Activated CD4-positive, alpha-beta T cell treated with anti-CD3 and anti-CD28 coated beads for 36 hours (primary cell): ENCODE measurements around the gene NUP188. TPM values are rescaled to one million over a fixed set of nuclear protein-coding genes. Genes with fewer than 3 reads are reported as not detected.

Source experiments
- ATAC-seq: fragments of 200-7000 bp; cut with Tn5 transposase; one replicate; pipeline ENCODE4 v1.10.0; 2021; ENCODE audit warnings: mild to moderate bottlenecking, moderate library complexity
- CTCF ChIA-PET: fragments of 350-600 bp; sonication (Branson Sonifier 250); formaldehyde crosslinking; loops from one replicate; lab custom pipeline; 2021; ENCODE audit warnings: antibody characterized with exemption; lab: Charles Lee
- POLR2A ChIA-PET: fragments of 350-600 bp; sonication (Branson Sonifier 250); formaldehyde crosslinking; loops from one replicate; lab custom pipeline; 2021; ENCODE audit warnings: antibody characterized with exemption, inconsistent platforms; lab: Charles Lee
- DNase-seq: peaks from one replicate; pipeline ENCODE4 v3.0.0-alpha.2; 2020
- H3K27ac Mint-ChIP-seq: one replicate; pipeline ENCODE4 v1.8.0; 2021; ENCODE audit warnings: mixed read lengths
- H3K27me3 Mint-ChIP-seq: one replicate; pipeline ENCODE4 v1.8.0; 2021; ENCODE audit warnings: mixed read lengths
- H3K36me3 Mint-ChIP-seq: one replicate; pipeline ENCODE4 v1.8.0; 2021; ENCODE audit warnings: low read depth, mixed read lengths
- H3K4me1 Mint-ChIP-seq: one replicate; pipeline ENCODE4 v1.8.0; 2021; ENCODE audit warnings: mixed read lengths
- H3K4me3 Mint-ChIP-seq: one replicate; pipeline ENCODE4 v1.8.0; 2021; ENCODE audit warnings: mild to moderate bottlenecking, moderate library complexity, mixed read lengths
- H3K9me3 Mint-ChIP-seq: one replicate; pipeline ENCODE4 v1.8.0; 2021; ENCODE audit warnings: low read depth, mixed read lengths
- intact Hi-C, 2 experiments: fragments of 100-400 bp; cut with DNase I in 1 of 2; cut with micrococcal nuclease in 1 of 2; formaldehyde crosslinking; loops; one replicate each; pipeline versions ENCODE4 v1.14.2 to v1.15.1; 2022 to 2024; cut with DNase I, micrococcal nuclease
- total RNA-seq, 2 experiments: library from RNA; stranded (reverse); gene quantifications; one replicate each; pipeline ENCODE4 v1.2.3, GENCODE V29; 2021

Gene NUP188
- total RNA-seq, 2 experiments from 2014 or later: 102 to 124 TPM

DNA sequence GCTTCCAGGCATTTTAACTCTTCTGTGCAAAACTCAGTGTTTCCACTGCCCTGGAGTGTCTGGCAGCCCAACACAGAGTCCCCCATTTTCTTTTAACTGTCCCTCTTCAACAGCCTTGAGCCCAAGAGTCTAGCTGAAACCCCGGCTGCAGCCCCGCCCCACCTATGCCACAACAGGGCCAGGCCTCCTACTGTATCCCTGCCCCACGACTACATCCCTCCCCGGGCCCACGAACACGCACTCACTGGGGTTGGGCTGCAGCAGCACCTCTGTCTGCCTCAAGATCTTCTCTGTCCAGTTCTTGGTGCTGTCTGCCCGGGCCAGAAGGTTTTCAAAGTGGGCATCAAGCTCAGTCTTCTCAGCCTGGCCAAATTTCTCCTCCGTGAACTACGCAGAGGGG is 74.5 kb downstream of the NUP188 start:
- H3K9me3 Mint-ChIP-seq: no peaks in the 10 kb centered on the region
- peaks cover 19% of the 10 kb centered on the region for H3K4me1 Mint-ChIP-seq
- peaks cover 4% of the 10 kb centered on the region for H3K36me3 Mint-ChIP-seq
- CTCF ChIA-PET: interaction anchor here (0.7 kb wide), 1 partner anchor 75 kb away, joined by 4 read pairs; no protein-coding TSS in a partner anchor
- no peak overlapping the region for H3K4me3 Mint-ChIP-seq
- intact Hi-C loops: no loop called here
- POLR2A ChIA-PET: no interaction called here
- DNase-seq (no peak), ATAC-seq (no peak)
- H3K27me3 Mint-ChIP-seq: no peaks in the 10 kb centered on the region
- H3K27ac Mint-ChIP-seq: peak overlapping the region; percentile 6

DNA sequence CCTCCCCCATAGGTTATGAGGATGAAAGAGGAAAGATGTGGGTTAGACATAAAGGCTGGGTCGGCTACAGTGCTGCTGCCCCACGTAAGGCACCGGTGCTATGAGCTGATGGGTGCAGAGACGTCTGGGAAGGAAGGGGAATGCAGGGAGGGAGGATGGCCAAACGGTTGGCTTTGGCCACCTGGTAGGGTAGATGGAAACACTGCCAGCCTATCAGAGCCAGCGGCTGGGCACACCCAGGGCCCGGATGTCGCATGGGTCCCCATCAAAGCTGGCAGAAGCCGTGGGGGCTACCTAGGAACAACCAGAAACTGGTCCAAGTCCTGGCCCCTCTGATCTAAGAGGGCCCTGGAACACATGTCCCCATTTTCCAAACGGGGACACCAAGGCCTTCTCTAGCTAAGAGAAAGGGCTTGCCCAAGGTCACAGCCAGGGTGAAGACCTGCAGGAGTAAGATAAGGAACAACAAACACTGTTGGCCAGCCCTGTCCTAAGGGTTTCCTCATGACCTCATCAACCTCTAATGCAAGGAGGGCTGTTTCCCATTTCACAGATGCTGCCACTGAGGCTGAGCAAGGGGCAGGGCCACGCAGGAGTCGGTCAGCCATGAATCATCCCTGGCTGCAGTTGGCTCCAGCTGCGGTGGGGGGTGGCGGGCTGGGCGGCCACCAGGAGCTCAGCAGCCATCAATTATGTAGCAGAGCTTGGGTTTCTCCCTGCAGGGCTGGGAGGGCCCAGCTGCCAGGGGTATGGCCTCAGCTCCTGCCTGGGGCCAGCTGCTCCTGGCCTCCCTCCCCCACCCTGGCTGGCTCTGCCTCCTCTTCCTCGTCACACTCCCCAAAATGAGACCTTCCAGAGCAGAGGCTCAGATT is 75.8 kb downstream of the NUP188 start:
- Mint-ChIP-seq H3K4me1 (peaks cover 24% of the 10 kb centered on the region), H3K27me3 (no peaks in the 10 kb centered on the region), H3K36me3 (peaks cover 3% of the 10 kb centered on the region), H3K9me3 (no peaks in the 10 kb centered on the region), H3K27ac (no peak overlapping the region), H3K4me3 (no peak overlapping the region)
- POLR2A ChIA-PET: no interaction called here
- DNase-seq (no peak), ATAC-seq (no peak)
- intact Hi-C loops: no loop called here
- CTCF ChIA-PET: interaction anchor here (0.6 to 0.8 kb wide), 2 partner anchors 8 to 37 kb away, joined by 3 to 4 read pairs; no protein-coding TSS in a partner anchor

DNA sequence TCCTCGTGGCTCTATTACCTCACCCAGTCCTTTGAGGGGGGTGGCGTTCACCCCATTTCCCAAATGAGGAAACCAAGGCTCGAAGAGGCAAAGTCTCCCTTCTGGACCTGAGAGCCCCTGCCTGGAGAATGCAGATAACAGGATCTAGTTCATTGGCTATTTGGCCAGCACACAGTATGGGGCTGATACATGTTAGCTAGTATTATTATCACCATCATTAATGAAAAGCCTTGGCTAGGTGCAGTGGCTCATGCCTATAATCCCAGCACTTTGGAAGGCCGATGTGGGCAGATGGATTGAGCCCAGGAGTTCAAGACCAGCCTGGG is 76.4 kb downstream of the NUP188 start:
- H3K27me3 Mint-ChIP-seq: no peaks in the 10 kb centered on the region
- no peak overlapping the region for H3K4me3 Mint-ChIP-seq
- no peaks in the 10 kb centered on the region for H3K9me3 Mint-ChIP-seq
- no peak for DNase-seq
- H3K27ac Mint-ChIP-seq: no peak overlapping the region
- ATAC-seq: no peak
- CTCF ChIA-PET: interaction anchor here (0.6 to 0.8 kb wide), 2 partner anchors 8 to 37 kb away, joined by 3 to 4 read pairs; no protein-coding TSS in a partner anchor
- peaks cover 25% of the 10 kb centered on the region for H3K4me1 Mint-ChIP-seq
- peaks cover 2% of the 10 kb centered on the region for H3K36me3 Mint-ChIP-seq
- POLR2A ChIA-PET: no interaction called here
- intact Hi-C loops: no loop called here

DNA sequence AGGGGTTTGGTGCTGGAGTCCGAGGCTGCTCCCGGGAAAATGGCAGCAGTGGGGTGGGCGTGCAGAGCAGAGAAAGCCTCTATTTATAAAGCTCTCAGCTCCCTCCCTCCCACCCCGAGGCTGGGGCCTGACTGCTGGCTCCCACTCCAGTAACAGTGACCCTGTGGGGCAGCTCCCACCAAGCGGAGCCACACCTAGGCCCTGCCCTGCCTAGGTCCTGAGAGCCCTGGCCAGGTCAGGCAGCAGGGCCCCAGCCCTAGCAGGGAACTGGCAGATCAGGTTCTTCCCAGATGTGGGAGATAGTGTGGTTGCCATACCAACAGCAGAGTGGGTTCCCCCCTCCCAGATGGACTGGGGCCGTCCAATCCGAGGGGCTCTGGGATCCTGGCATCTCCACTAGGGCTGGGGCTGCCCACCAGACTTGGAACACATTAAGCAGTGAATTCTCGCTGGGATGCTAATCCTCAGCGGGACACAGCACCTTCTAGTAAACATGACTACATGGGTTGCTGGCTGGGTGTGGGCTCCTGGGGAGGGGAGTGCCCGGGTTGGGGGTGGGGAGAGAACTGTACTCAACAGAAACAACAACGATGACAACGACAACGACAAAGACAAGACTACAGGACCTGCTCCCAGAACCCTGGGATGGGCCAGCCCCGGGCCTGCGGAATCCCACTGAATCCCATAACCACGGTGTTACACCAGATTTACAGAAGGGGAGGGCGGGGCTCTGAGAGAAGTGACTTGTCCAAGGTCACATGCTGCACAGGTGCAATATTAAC is 79.1 kb downstream of the NUP188 start:
- peaks cover 26% of the 10 kb centered on the region for H3K4me1 Mint-ChIP-seq
- CTCF ChIA-PET: interaction anchor here (0.7 kb wide), 1 partner anchor 940 kb away, joined by 3 read pairs; no protein-coding TSS in a partner anchor
- DNase-seq: no peak
- H3K27me3 Mint-ChIP-seq: no peaks in the 10 kb centered on the region
- no peak for ATAC-seq
- H3K27ac Mint-ChIP-seq: peak overlapping the region; percentile 52
- intact Hi-C loops: loop anchor here in 1 of 2 experiments (5.0 kb wide), 3 partner anchors 239 to 959 kb away; partner anchors contain the start of genes DYNC2I2, NAIF1, SLC25A25 and TBC1D13
- H3K9me3 Mint-ChIP-seq: no peaks in the 10 kb centered on the region
- POLR2A ChIA-PET: no interaction called here
- peak overlapping the region; percentile 81 for H3K4me3 Mint-ChIP-seq
- no peaks in the 10 kb centered on the region for H3K36me3 Mint-ChIP-seq

DNA sequence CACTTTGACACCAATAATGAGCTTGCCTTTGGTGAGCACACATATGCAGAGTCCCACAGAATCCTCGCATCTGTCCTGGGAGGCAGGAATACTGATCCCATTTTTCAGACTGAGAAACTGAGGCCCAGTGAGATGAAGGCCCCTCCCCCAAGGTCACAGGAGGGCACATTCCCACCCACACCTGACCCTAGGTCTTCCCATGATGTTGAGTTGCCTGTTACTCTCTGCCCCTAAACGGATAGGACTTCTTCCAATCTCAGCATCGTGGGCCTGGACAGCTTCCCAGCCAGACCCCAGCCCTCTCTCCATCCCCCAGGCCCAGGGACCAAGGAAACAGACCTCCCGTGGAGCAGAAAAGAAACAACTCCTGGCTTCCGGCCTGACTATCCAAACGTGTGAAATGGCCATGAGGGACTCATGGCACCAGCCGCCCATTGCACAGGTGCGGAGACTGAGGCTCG is 79.8 kb downstream of the NUP188 start:
- intact Hi-C loops: loop anchor here in 1 of 2 experiments (5.0 kb wide), 3 partner anchors 240 to 960 kb away; partner anchors contain the start of genes DYNC2I2, NAIF1, SLC25A25 and TBC1D13
- H3K4me1 Mint-ChIP-seq: peaks cover 22% of the 10 kb centered on the region
- ChIA-PET CTCF (interaction anchor here (1.1 kb wide), 1 partner anchor 12 kb away, joined by 6 read pairs; no protein-coding TSS in a partner anchor), POLR2A (interaction anchor here (0.6 to 1.4 kb wide), 2 partner anchors 12 to 475 kb away, joined by 4 to 5 read pairs; partner anchors contain the start of gene SPTAN1)
- peak overlapping the region; percentile 81 for H3K4me3 Mint-ChIP-seq
- H3K9me3 Mint-ChIP-seq: no peaks in the 10 kb centered on the region
- ATAC-seq: no peak
- DNase-seq: no peak
- H3K27me3 Mint-ChIP-seq: no peaks in the 10 kb centered on the region
- no peaks in the 10 kb centered on the region for H3K36me3 Mint-ChIP-seq
- peak overlapping the region; percentile 52 for H3K27ac Mint-ChIP-seq

DNA sequence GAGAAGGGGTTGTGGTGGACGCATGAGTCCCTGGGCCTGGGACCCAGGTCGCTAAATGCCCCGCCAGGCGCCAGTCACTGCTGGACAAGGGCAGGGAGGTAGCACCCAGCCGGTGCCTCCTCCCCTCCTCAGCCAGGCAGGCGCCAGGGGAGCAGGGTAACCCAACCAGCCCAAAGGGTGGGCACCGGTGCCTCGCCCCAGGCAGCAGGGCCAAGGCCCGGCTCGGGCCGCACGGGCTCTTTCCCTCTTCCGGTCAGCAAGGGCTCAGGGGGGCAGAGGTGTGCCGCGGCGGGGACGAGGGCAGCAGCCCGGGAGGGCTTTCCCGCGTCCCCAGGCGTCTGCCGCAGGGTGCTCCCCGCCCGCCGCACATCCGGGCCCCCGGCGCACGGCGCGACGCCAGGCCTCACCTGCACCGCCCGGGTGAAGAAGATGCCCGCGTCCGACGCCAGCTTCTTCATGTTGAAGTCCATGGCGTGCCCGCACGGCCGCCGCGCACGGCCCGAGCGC is 80.2 kb downstream of the NUP188 start:
- intact Hi-C loops: loop anchor here (1.0 to 5.0 kb wide), 17 partner anchors 9 to 960 kb away; partner anchors contain the start of genes CRAT (in 2 of the 2), MIGA2 (in 2 of the 2), DOLK (in 1 of the 2) and DYNC2I2 (in 1 of the 2)
- H3K27ac Mint-ChIP-seq: peak overlapping the region; percentile 52
- ChIA-PET CTCF (interaction anchor here (0.5 to 1.1 kb wide), 3 partner anchors 11 to 1805 kb away, joined by 3 to 6 read pairs (median 3); no protein-coding TSS in a partner anchor), POLR2A (interaction anchor here (0.6 to 1.4 kb wide), 4 partner anchors 12 to 477 kb away, joined by 3 to 5 read pairs (median 4); partner anchors contain the start of gene SPTAN1)
- no peaks in the 10 kb centered on the region for H3K9me3 Mint-ChIP-seq
- H3K27me3 Mint-ChIP-seq: no peaks in the 10 kb centered on the region
- ATAC-seq (peak; percentile 69), DNase-seq (peak; percentile 82)
- no peaks in the 10 kb centered on the region for H3K36me3 Mint-ChIP-seq
- peaks cover 20% of the 10 kb centered on the region for H3K4me1 Mint-ChIP-seq
- H3K4me3 Mint-ChIP-seq: peak overlapping the region; percentile 81

DNA sequence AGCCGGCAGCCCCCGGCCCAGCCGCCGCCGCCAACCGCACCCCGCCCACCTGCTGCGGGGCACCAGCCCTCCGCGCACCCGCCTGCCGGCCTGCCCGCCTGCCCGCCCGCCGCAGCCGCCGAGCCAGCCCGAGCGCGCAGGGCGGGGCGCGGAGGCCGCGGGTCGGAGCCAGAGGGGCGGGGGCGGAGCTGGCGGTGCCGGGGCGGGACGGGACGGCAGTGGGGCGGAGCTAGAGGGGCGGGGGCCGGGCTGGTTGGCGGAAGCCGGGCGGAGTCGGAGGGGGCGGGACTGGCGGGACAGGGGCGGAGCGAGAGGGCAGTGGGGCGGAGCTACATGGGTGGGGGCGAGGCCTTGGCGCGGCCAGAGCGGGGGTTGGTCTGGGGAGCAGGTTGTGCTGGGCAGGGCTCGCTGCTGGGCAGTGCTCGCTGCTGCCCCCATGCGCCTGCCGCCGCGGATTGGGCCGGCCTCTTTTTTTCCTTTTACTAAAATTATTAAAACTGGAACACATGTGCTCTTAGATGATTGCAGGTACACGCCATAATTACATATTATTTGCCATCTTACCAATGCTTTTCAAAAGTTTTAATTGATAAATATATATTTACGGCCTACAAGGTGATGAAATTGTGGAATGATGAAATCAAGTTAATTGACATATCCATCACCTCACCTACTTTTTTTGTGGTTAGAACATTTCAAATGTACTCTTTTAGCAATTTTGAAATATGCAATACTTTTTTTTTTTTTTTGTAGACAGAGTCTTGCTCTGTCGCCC is 80.9 kb downstream of the NUP188 start, which contains the start of gene SH3GLB2:
Gene SH3GLB2, minus strand, starts transcription at position 140 of the 775 bp plus-strand sequence. CDS start 177 bp downstream, outside the sequence.
- ATAC-seq: peak; percentile 93
- DNase-seq: peak; percentile 98
- no peaks in the 10 kb centered on the region for H3K36me3 Mint-ChIP-seq
- peak within 1 kb of the TSS; percentile 52 for H3K27ac Mint-ChIP-seq
- ChIA-PET POLR2A (interaction anchor here (0.5 to 1.4 kb wide), 6 partner anchors 11 to 478 kb away, joined by 3 to 5 read pairs (median 4); partner anchors contain the start of gene SPTAN1), CTCF (interaction anchor here (0.5 to 1.1 kb wide), 3 partner anchors 11 to 1805 kb away, joined by 3 to 6 read pairs (median 3); no protein-coding TSS in a partner anchor)
- H3K4me3 Mint-ChIP-seq: peak within 1 kb of the TSS; percentile 81
- H3K4me1 Mint-ChIP-seq: peaks cover 17% of the 10 kb centered on the region
- H3K9me3 Mint-ChIP-seq: no peaks in the 10 kb centered on the region
- H3K27me3 Mint-ChIP-seq: no peaks in the 10 kb centered on the region
- intact Hi-C loops: loop anchor here (1.0 to 5.0 kb wide), 17 partner anchors 8 to 961 kb away; partner anchors contain the start of genes CRAT (in 2 of the 2), MIGA2 (in 2 of the 2), DOLK (in 1 of the 2) and DYNC2I2 (in 1 of the 2)

DNA sequence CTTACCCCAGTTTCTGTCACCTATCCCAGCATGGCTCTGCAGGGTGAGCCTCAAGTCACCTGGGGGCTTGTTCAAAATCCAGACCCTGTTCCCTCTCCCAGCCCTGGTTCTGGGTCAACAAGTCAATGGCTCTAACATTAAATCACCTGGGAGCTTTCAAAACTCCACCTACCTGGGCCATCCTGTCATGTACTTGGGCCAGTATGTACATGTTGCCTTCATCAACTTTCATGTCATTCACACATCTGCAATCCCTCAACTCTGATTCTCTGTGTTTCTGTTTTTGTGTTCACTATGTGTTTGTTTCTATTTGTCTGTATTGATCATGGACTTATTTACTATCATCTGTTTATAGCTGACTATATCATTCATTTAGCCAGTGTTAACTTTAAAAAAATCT is 82.7 kb downstream of the NUP188 start:
- peaks cover 17% of the 10 kb centered on the region for H3K4me1 Mint-ChIP-seq
- H3K36me3 Mint-ChIP-seq: no peaks in the 10 kb centered on the region
- intact Hi-C loops: no loop called here
- ATAC-seq (no peak), DNase-seq (no peak)
- H3K9me3 Mint-ChIP-seq: no peaks in the 10 kb centered on the region
- H3K27me3 Mint-ChIP-seq: no peaks in the 10 kb centered on the region
- ChIA-PET CTCF (no interaction called here), POLR2A (no interaction called here)
- H3K4me3 Mint-ChIP-seq: no peak overlapping the region
- H3K27ac Mint-ChIP-seq: peak overlapping the region; percentile 2

DNA sequence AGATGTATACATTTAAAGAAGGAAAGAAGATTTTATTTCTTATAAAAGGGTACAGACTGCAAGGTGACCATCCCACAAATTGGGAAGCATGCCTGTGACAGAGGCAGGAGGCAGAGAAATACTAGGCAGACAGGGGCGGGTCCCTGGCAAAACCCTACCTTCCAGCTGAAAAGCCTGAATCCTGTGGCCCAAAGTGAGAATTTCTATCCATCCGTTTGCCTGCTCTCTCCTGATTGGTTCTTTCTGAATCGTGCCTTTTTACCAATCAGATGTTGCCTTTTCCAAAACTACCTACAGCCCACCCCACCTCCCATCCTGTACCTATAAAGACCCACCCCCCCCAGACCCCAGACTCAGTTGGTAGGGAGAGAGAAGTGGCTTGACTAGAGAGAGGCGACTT is 84.0 kb downstream of the NUP188 start:
- Mint-ChIP-seq H3K36me3 (no peaks in the 10 kb centered on the region), H3K9me3 (no peaks in the 10 kb centered on the region), H3K4me1 (peaks cover 17% of the 10 kb centered on the region), H3K27ac (no peak overlapping the region), H3K4me3 (no peak overlapping the region), H3K27me3 (no peaks in the 10 kb centered on the region)
- ATAC-seq (no peak), DNase-seq (no peak)
- intact Hi-C loops: no loop called here
- CTCF ChIA-PET: interaction anchor here (0.5 to 0.7 kb wide), 2 partner anchors 8 to 578 kb away, joined by 3 to 4 read pairs; no protein-coding TSS in a partner anchor
- POLR2A ChIA-PET: no interaction called here
